K562 (cell line): ENCODE results near the gene NCOA6. TPM values are rescaled to one million over a fixed set of nuclear protein-coding genes. Genes with fewer than 3 reads are reported as not detected.
A peak's percentile ranks its signal among the peaks of the same experiment; 100 is the strongest.

Experiments
- C11orf30 ChIP-seq: fragments of 450-650 bp; IDR thresholded peaks from 2 replicates; pipeline ENCODE4 v1.6.1; 2016; ENCODE audit warnings: low read depth, mild to moderate bottlenecking
- CSDE1 ChIP-seq, 2 experiments: fragments of 450-650 bp; IDR thresholded peaks; 2 replicates each; pipeline ENCODE4 v1.6.1; 2016; ENCODE audit warnings: mild to moderate bottlenecking in 1 of 2
- E2F6 ChIP-seq, 2 experiments: IDR thresholded peaks; 2 replicates each; pipeline ENCODE4 v1.6.1; 2011; ENCODE audit warnings: borderline replicate concordance in 1 of 2, control low read depth in 1 of 2, low read depth in 1 of 2, low read length in 1 of 2, mild to moderate bottlenecking in 1 of 2, mixed read lengths in 1 of 2, moderate library complexity in 1 of 2; ENCODE audit not compliant: insufficient read depth in 1 of 2, insufficient read length in 1 of 2, poor library complexity in 1 of 2, severe bottlenecking in 1 of 2; ENCODE audit errors: extremely low read depth in 1 of 2
- EP400 ChIP-seq: fragments of 450-650 bp; IDR thresholded peaks from 2 replicates; pipeline ENCODE4 v1.6.1; 2017; ENCODE audit warnings: antibody characterized with exemption, mild to moderate bottlenecking, moderate library complexity
- GATAD2A ChIP-seq: fragments of 450-650 bp; IDR thresholded peaks from 2 replicates; pipeline ENCODE4 v1.6.1; 2017
- MAX ChIP-seq: sonication (generic); formaldehyde crosslinking; IDR thresholded peaks from 2 replicates; pipeline ENCODE4 v1.9.0; 2022; ENCODE audit warnings: mild to moderate bottlenecking, missing genetic modification reagents
- MBD2 ChIP-seq: sonication (generic); IDR thresholded peaks from 2 replicates; pipeline ENCODE4 v1.6.1; 2016; ENCODE audit warnings: low read depth, borderline replicate concordance
- MEIS2 ChIP-seq: fragments of 450-650 bp; IDR thresholded peaks from 2 replicates; pipeline ENCODE4 v1.6.1; 2014; ENCODE audit warnings: mild to moderate bottlenecking; ENCODE audit not compliant: partially characterized antibody
- NCOA6 ChIP-seq: fragments of 450-650 bp; IDR thresholded peaks from 2 replicates; pipeline ENCODE4 v1.6.1; 2017; ENCODE audit warnings: mild to moderate bottlenecking
- POLR2AphosphoS2 ChIP-seq: IDR thresholded peaks from 2 replicates; pipeline ENCODE4 v1.6.1; 2012; ENCODE audit warnings: low read length, improper control_type of control experiment
- RNF2 ChIP-seq: sonication (generic); IDR thresholded peaks from 2 replicates; pipeline ENCODE4 v1.6.1; 2016
- SIN3B ChIP-seq: fragments of 450-650 bp; IDR thresholded peaks from 2 replicates; pipeline ENCODE4 v1.6.1; 2017; ENCODE audit warnings: low read depth, mild to moderate bottlenecking, moderate library complexity
- TAF1 ChIP-seq: IDR thresholded peaks from 2 replicates; pipeline ENCODE4 v1.6.1; 2011; ENCODE audit warnings: mild to moderate bottlenecking, low read length, moderate library complexity; ENCODE audit not compliant: insufficient read depth, control insufficient read depth, severe bottlenecking; ENCODE audit errors: extremely low read depth
- VEZF1 ChIP-seq: fragments of 200-800 bp; sonication (Bioruptor generic); IDR thresholded peaks from 2 replicates; pipeline ENCODE4 v1.6.1; 2017; ENCODE audit warnings: missing genetic modification characterization, missing compliant biosample characterization
- ZBTB11 ChIP-seq, 3 experiments: fragments of 200-800 bp in 1 of 3; fragments of 250-450 bp in 1 of 3; fragments of 450-650 bp in 1 of 3; sonication (Bioruptor Pico) in 1 of 3; sonication (Bioruptor generic) in 1 of 3; formaldehyde crosslinking in 1 of 3; IDR thresholded peaks; 2 replicates each; pipeline versions ENCODE4 v1.6.1 to v1.8.0; 2016 to 2022; ENCODE audit warnings: mild to moderate bottlenecking in 2 of 3, missing genetic modification characterization in 2 of 3, missing compliant biosample characterization in 1 of 3, moderate library complexity in 1 of 3
- ZBTB49 ChIP-seq: sonication (generic); formaldehyde crosslinking; IDR thresholded peaks from 2 replicates; pipeline ENCODE4 v1.8.0; 2022; ENCODE audit warnings: missing genetic modification reagents, mild to moderate bottlenecking, borderline replicate concordance
- ZFP36 ChIP-seq: fragments of 150-350 bp; IDR thresholded peaks from 2 replicates; pipeline ENCODE4 v1.6.1; 2018; ENCODE audit warnings: low read length, low read depth; ENCODE audit not compliant: partially characterized antibody
- polyA plus RNA-seq, 8 experiments: library from polyadenylated mRNA; depleted of rRNA in 4 of 8; stranded (reverse) in 5 of 8; unstranded in 3 of 8; fragments of >200 nt; fragmentation: Nextera tagmentation in 2 of 8; fragmentation: Illumina TruSeq in 1 of 8; extraction: Ambion mirVana in 2 of 8; extraction: Trizol in 1 of 8; gene quantifications; 2 replicates each; pipeline versions ENCODE4 v1.2.1 to v1.2.3, GENCODE V29; 2011 to 2014; ENCODE audit warnings: inconsistent platforms in 1 of 8, missing spikeins in 1 of 8
- total RNA-seq, 7 experiments: library from RNA; depleted of rRNA in 6 of 7; stranded (reverse); fragments of >200 nt in 6 of 7; fragmentation: Illumina TruSeq in 2 of 7; extraction: Trizol in 2 of 7; gene quantifications; 2 replicates each; pipeline versions ENCODE4 v1.2.1 to v1.2.3, GENCODE V29; 2011 to 2021; ENCODE audit warnings: low replicate concordance in 1 of 7

The NCOA6 gene
- total and polyA plus RNA-seq, 9 of the 15 experiments (the other 6 are each of a cell fraction or from before 2014, with no cell fraction given): 6.1 to 25.0 (median 9.5) TPM

GRCh38 chr20:34676642-34677373 lies 148.6 kb downstream of the NCOA6 start, which contains the start of gene PIGU (continued):
- peak; percentile 91 for TF ChIP-seq C11orf30
- TF ChIP-seq E2F6 (IDR thresholded peaks at IDR 0.05; ENCODE audit: borderline replicate concordance in 1 of 2, extremely low read depth in 1 of 2, insufficient read depth in 1 of 2, insufficient read length in 1 of 2, low read depth in 1 of 2, low read length in 1 of 2, poor library complexity in 1 of 2, severe bottlenecking in 1 of 2): peak; percentile 65 to 72
- TF ChIP-seq MBD2: peak; percentile 88
- TF ChIP-seq TAF1: peak; percentile 71
- no peak for TF ChIP-seq ZBTB49 (CRISPR knock-in tag)
- TF ChIP-seq SIN3B: peak; percentile 92
- peak; percentile 99 for TF ChIP-seq VEZF1 (CRISPR knock-in tag)
- peak; percentile 65; the same call in 1 of the 2 replicates for TF ChIP-seq POLR2AphosphoS2
- peak; percentile 83 for TF ChIP-seq RNF2
- TF ChIP-seq MEIS2: no peak
- TF ChIP-seq ZBTB11 (CRISPR knock-in tag; IDR thresholded peaks at IDR 0.05): peak in 1 of 3 experiments; percentile 73; a peak in 2 of 6 replicates
- TF ChIP-seq EP400: peak; percentile 91
- no peak for TF ChIP-seq GATAD2A
- peak in 1 of 2 experiments; percentile 63; a peak in 1 of 4 replicates for TF ChIP-seq CSDE1 (IDR thresholded peaks at IDR 0.05)
- TF ChIP-seq ZFP36: peak; percentile 16
- TF ChIP-seq MAX (CRISPR knock-in tag): peak; percentile 87
- TF ChIP-seq NCOA6: no peak
